22Rv1 (cell line): Measurements from ENCODE around the gene HOXC10.

Experiments used
- CTCF ChIP-seq: fragments of 450-650 bp; IDR thresholded peaks from 2 replicates; pipeline ENCODE4 v1.5.1; 2017; ENCODE audit warnings: mild to moderate bottlenecking
- ZFX ChIP-seq: fragments of 450-650 bp; IDR thresholded peaks from 2 replicates; pipeline ENCODE4 v1.6.1; 2017; ENCODE audit warnings: antibody characterized with exemption, borderline replicate concordance

GRCh38 chr12:54022960-54023884 lies 38.3 kb downstream of the HOXC10 start:
- TF ChIP-seq CTCF (no peak), ZFX (no peak)
